HG03378 (cell line): Measurements from ENCODE around the gene PLEKHA5.
"Not testable (repeated sequence)": the region's sequence is repeated elsewhere in the genome, so short reads cannot be mapped to it uniquely, and the experiment has no call there.

Source experiments
- ATAC-seq: cut with Tn5 transposase; IDR thresholded peaks from one replicate; pipeline ENCODE4 v1.9.1; 2021; ENCODE audit warnings: mild to moderate bottlenecking, moderate library complexity; ENCODE audit not compliant: unreplicated experiment

Gene PLEKHA5

DNA sequence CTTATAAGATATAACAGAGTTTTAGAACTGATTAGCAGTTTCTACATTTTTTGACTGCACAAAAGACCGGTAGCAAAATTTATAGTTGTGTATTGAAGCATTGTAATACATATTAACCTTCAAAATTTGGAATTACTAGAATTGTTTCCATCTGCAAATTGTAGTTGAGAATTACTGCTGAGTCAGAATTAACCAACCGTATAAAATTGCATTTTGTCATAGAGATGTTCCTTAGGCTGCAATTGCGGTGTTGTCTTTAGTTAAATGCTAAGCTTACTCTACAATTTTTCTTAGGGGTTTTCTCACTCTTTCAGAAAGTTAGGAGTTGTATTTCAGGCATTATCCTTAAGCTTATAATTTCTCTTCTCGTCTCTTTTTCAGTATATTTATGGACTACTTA is 132.2 kb downstream of the PLEKHA5 start:
- ATAC-seq = no peak

DNA sequence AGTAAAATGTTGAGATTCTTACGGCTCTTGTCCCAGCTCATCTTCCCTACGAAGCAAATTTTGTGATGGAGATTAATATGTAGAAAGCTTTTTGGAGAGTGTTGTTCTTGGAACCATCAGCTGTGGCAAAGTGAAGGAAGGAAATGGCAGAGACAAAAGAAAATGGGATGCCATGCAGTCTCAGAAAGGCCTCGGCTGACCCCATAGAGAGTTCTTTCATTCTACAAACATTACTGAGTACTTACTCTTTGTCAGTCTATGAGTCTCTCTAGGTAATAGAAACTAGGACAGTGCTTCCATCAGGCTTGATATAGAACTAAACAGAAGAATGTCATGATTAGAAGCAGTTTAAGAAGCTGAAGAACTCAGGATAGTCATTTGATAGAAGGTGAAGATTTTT is 134.1 kb downstream of the PLEKHA5 start:
- no peak for ATAC-seq

DNA sequence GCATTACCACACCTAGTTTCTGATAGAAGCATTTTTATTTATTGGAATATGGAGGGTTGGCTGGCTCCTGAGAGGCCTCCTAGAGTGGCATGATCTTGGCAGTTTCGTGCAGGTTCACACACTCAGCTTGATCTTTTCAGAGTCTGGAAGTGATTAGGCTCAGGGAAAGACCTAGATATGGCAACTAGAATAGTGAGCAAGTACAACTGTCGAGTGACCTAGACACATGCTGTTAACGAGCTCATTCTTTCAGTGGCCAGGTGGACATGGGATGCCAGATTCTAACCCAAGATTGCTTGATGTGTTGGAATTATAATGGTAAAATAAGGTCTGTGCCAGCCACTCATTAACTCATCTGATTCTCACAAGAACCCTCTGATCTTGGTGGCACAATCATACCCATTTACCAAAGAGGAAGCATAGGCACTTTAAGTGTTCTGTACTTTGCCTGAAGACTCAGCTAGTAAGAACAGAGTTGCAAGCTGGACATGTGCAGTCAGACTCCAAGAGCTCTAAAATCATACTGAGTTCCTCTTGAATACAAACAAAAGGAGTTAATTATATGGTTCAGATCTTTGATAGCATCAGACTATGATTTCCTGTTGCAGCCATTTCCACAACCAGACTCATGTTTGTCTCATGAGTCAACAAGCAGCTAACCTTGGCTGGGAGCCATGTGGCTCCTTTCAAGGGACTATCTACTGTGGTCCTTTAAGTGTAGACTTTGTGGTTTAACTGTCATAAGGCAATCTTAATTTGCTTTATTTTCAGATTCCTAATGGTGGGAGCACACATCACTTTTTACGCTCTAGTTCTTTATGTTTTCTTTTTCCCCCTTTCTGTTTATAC is 144.2 kb downstream of the PLEKHA5 start:
- ATAC-seq = no peak

DNA sequence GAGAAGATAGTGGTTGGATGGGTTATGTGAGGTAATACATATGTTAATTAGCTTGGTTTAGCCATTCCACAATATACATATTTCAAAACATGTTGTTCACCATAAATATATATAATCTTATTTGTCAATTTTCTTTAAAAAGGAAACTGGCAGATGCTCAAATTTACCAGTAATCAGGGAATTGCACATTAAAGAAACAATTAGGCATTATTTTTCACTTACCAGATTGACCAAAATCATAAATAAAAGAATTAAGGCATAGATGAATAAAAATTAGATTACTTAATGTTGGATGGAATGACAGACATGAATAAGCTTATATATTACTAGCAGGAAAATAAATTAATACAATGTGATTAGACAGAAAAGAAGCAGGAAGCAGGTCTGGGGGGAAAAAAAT is 147.2 kb downstream of the PLEKHA5 start:
- ATAC-seq = no peak

DNA sequence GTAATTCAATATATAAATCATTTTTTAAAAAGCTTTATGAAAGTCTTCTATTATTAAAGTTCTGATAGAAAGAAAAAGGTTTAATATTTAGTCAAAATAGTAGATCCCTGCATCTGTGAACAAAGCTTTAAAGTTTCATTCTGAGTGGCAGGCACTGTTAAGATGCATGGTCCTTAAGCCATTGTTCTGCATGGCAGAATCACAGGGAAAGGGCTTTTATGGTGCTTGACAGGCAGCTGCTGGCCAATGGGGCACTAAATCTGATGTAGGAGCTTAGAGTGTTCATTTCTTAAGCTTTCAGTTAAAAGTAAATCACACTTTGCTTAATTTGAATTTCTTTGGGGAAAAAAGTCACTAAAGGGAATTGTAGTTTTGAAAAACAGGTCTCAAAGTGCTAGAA is 148.2 kb downstream of the PLEKHA5 start:
- ATAC-seq = no peak

DNA sequence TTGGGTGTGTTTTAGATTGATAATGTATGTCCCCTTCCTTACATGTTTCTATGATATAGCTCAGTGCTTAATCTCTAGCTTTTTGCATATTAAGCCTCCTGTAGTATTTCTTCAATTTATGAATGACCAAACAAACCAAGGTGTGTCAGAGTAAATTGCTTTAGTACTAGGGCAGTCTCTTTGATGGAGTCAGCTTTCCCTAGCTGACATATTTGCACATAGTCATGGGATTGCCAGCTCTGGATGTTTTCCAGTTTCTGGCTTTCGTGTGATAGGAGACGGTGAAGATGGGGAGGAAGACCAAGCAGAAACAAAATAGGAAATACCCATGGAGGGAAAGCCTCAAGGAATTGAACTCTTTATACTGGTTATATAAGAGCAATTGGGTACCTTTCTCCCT is 148.9 kb downstream of the PLEKHA5 start:
- ATAC-seq = no peak

DNA sequence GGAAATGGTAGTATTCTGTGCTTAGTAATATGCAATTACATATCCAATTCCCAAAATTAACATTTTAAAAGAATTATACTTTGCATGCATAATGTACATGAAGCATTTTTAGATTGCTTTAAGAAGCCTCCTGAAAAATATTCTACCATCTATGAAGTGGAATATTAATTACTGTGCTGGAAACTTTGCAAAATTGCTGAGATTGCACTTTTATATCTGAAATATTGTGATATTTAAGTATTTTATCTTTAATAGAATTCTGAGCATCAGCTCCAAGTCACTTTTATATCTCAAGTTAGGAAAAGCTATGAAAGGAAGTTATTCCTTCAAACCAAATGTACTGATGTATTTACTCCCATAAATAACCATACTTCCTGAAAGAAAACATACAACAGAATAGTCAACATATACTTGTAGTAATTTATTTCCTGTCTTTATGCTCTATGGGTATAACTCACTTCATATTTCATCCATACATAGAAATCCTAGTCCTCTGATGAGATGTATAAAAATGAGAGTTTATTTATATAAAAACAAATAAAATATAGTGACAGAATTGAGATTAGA is 152.7 kb downstream of the PLEKHA5 start:
- ATAC-seq = no peak

DNA sequence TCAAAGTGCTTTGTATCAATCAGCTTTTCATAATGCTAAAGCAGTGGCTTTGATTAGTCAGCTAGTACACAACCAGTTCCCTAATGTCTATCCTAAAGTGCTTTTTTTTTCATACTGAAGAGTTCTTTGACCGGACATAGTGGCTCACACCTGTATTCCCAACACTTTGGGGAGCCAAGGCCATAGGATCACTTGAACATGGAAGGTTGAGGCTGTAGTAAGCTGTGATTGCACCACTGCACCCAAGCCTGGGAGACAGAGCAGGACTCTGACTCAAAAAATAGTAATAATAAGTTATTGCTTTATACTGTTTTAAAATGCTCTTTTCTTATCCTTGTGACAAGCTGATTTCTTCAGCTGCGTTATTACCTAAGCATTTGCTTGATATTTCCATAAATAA is 155.1 kb downstream of the PLEKHA5 start:
- no peak for ATAC-seq

DNA sequence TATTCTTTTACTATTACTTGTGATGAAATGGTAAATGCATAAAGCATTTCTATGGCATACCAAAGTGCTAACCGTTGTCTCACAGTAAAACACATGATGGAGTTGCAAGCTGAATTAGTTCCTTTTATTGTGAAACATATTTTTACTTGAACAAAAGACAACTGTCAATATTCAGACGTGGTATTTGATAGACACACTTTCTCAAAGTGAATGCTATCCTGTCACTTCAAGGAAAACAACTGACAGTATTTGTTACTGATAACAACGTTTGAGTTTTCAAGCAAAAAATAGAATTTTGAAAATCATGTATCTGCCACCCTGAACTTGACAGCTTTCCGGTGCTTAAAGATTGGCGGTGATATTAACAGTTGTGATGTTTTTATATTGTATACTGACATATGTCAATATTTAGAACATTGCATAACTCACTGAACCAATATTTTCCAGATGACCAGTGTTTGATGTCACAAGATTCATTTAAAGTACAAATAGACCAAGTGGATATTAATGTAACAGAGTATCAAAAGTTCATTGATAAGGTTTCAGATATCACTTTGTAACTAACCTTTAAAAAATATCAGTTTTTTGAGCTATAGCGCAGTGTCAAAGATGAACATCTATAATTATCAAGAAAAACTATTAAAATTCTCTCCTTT is 156.4 kb downstream of the PLEKHA5 start:
- no peak for ATAC-seq

DNA sequence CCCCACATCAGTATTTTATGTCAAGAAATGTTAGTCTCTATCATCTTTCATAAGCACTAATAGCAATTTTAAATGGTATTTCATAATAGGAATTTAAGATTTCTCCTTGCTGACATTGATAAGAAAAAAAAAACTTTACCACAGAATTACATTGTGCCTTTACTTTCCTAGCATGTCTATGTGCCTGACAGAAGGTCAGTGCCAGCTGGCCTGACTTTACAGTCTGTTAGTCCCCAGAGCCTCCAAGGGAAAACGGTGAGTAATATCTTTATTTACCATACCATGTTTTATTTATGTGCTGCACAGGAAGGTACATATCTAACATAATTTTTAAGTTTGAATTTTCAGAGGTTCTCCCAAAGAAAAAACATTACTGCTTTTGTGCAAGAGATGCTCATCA is 157.8 kb downstream of the PLEKHA5 start:
- no peak for ATAC-seq

DNA sequence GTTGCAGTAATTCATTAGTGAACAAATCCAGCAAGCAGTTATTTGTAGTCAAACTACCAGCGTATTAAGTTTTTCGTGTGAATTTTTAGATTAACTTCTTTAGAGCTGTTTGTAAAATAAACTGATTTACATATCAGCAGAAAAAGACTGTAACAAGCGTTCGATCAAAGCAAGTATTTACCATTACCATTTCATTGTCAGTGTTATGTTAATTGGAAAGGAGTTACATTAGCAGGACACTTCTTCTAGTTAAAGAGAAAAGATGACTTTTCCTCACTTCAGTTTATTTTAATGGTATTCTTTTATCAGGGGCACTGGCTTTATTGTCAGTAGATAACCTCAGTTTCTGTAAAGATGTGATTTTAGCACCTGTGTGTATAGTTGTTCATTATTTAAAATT is 158.6 kb downstream of the PLEKHA5 start:
- ATAC-seq = no peak

DNA sequence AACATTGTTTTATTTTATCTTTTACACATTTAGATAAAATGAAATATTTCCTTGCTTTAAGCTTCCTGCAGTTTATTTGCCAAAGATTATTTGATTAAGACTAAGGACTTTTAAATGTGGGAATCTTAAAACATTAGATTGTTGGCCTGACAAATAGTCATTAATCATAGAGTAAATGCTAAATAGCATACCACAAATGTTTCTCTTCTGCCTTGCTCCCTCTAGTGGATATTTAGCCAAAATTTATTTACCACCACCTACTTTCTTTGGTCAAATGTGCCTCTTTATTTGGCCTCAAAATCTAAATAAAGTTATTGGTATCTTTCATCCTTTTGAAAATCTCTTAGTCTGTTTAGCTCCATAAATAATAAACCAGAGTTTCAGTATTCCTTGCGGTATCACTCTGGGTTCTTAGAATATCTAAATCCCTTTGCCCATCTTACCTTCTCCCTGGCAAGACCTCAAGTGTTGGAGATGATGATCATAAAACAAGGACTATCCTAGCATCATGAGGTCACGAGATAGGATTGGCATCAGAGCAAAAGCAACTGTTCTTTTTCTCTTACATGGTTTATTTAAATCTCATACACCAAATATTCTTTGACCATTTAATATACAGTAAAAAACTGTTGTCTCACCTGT is 159.2 kb downstream of the PLEKHA5 start:
- peak; percentile 81 for ATAC-seq

DNA sequence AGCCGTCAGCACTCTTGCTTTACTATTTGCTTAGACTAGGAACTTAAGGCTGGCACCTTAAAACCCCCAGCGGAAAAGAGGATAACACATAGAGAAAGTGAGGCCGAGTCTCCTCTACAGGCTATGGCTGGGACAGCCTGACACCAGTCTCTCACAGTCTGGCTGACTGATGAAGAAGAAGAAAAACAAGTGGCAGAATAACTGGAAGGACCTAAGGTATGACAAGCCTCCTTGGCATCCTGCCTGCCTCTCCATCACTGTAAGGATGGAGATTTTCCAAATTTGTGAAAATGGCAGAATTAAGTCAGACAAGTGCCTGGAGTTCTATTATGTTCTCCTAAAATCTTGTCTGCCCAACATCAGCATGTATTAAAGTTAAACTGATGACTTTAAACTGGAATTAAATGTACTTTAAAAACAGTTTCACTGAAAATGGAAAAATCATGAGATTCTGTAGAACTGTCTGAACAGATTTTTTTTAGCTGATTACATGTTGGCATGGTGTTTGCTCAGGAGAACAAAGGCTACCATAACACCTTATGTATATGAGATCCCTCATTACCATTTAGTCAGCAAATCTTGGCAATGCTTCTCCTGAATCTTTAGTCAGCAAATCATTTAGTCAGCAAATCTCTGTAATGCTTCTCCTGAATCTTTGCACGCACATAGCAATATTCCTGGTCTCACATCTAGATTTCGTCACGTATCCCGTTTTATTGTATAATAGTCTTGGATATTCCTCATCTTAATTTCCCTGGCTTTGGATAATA is 169.5 kb downstream of the PLEKHA5 start:
- ATAC-seq = no peak

DNA sequence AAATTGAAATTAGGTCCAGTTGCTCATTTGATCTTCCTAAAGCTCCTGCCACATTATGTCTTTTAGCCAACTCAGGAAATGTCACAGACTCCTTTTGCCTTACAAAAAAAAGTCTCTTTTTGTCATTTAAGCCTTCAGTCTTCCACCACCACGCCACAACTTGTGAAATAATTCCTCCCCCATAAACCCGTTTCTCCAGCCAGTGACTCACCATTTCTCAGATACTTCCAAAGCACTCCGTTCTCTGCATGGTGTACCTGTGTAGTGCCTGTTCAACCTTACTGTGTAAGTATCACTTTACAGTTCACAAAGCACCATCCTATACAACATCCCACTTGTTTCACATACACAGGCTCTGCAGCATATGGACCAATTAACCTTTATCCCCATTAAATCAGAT is 170.2 kb downstream of the PLEKHA5 start:
- no peak for ATAC-seq

DNA sequence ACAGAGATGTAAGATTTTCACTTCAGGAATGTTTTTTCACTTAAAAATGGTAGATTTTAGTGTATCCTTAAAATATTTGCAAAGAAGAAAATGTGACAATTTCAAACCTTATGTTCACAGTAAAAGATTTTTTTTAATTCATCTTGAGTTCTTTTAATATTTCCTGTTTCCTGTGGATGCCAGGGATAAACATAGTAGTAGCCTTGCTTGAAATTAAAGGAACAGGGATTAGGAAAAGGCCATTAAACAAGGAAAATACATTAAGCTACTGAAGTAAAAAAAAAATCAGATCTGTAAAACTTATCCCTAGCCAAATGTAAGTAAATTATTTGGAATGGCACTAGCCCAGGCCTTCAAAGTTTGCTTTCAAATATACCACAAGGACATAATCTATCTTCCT is 171.7 kb downstream of the PLEKHA5 start:
- ATAC-seq = no peak

DNA sequence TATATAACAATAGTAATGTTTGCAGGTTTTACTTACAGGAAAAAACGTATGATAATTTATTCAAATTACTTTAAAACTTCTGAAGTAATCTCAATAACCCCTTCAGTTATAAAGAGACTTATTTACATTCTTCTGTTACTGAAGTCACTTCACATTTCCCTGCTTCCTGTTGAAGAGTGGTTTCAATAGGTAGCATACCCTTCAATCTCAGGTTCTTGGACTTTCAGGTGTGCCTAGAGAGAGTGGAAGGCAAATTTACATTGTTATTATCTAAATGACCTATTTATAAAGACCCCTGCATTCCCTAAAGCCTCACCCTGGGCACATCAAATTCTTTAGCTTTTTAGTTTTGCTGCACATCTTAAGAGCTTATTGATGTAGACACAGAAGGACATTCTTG is 172.2 kb downstream of the PLEKHA5 start:
- ATAC-seq = no peak

DNA sequence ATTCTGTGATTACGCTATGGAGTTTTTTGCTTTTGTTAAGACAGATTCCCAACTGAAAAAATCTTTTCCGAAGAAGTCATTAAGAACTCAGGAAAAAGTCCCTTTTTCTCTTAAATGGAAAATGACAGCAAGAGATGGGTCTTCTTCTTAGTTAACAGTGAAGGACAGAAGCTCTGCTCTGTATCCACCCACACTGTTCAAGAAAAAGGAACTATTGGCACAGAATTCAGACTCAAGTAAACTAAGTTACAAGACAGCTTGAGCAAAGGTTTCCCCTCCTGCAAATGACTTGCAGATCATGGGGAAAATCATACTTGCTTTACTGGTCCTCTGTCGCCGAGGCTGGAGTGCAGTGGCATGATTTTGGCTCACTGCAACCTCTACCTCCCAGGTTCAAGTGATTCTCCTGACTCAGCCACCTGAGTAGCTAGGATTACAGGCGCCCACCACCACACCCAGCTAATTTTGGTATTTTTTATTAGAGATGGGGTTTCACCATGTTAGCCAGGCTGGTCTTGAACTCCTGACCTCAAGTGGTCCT is 172.6 kb downstream of the PLEKHA5 start:
- no peak for ATAC-seq

DNA sequence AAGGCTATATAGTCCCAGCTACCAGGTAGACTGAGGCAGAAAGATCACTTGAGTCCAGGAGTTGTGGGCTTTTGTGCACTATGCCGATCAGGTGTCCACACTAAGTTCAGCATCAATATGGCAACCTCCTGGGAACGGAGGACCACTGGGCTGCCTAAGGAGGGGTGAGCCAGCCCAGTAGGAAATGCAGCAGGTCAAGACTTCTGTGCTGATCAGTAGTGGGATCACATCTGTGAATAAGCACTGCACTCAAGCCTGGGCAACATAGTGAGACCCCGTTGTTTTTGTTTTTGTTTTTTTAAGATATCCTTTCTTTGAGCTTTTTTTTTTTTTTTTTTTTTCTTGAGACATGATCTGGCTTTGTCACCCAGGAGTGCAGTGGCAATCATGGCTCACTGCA is 174.0 kb downstream of the PLEKHA5 start:
- no peak for ATAC-seq

DNA sequence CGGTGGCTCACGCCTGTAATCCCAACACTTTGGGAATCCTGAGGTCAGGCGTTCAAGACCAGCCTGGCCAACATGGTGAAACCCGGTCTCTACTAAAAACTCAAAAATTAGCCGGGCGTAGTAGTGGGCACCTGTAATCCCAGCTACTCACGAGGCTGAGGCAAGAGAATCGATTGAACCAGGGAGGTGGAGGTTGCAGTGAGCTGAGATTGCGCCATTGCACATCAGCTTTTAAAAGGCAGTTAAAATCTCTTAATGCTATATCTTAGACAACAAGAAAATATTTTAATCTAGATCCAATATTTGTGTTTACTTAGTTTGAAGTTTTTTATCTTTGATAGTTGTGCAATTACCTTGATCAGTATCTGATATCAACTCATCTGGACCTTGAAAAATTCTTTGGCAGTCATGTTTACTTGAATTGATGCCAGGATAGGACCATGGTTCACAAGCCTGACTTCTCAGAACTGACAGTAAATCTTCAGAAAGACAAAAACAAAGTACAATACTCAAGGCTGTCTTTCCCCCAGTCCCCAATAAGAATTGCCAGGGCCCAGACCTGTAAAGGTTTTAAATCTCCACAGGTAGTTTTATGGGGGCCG is 174.7 kb downstream of the PLEKHA5 start:
- no peak for ATAC-seq

DNA sequence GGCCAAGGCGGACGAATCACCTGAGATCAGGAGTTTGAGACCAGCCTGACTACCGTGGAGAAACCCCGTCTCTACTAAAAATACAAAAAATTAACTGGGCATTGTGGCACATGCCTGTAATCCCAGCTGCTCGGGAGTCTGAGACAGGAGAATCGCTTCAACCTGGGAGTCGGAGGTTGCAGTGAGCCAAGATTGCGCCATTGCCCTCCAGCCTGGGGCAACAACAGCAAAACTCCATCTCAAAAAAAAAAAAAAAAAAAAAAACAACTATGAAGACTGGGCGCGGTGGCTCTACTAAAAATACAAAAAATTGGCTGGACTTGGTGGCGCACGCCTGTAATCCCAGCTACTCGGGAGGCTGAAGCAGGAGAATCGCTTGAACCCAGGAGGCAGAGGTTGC is 176.1 kb downstream of the PLEKHA5 start:
- ATAC-seq = not testable (repeated sequence)
